Cardiac fibroblast (primary cell): Measurements from ENCODE around the gene VEGFA.

Experiments
- DNase-seq, 2 donors: peaks; one replicate each; pipeline versions ENCODE4 v3.0.0 to v3.0.0-alpha.2; 2010; ENCODE audit warnings: low read depth in 2 of 2
- H3K4me3 ChIP-seq, 2 donors: replicated peaks in 1 of 2; 1 replicate in 1 of 2; 2 replicates in 1 of 2; pipeline ENCODE4 v1.5.1; 2011; ENCODE audit warnings: low read depth in 2 of 2, low read length in 2 of 2, mild to moderate bottlenecking in 2 of 2, moderate library complexity in 1 of 2
- TF ChIP-seq, protein P1 (sequence below): IDR thresholded peaks from one replicate; pipeline ENCODE4 v1.5.1; 2011; ENCODE audit warnings: low read depth, mild to moderate bottlenecking, low read length, inconsistent platforms

Gene VEGFA

DNA sequence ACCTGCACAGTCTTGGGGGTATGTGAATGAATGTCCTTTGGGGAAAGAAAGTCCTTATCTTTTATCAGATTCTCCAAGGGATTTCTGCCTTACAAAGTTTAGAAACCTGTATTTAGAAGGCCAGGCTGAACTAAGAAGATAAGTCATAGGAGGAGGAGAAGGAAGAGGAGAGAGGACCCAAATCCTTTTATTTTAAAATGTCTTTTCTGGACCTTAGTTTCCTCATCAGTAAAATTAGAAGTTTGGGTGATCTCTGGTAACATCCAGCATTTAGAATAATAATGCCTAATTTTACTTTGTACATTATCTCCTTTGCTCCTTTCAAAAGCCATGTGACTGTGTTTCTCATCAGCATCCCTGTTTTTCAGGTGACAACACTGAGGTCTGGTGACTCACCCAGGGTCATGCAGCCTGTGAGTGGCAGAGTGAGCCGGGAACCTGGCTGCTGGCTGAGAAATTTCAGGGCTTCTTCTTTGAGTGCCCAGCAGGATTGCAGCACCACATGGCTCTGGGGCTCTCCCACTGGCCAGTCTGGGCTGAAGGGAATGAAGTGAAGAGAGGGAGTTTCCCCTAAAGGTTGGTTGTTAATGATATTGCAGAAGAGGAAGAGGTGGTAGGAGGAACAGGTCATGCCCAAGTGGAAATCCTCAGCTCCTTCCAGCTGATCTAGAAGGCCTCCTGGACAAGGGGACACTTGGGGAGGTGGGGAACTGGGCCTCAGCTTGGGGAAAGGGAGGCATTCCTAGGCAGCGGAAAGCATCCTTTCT, 34.0 kb downstream of the VEGFA start:
- TF ChIP-seq, protein P1, sequence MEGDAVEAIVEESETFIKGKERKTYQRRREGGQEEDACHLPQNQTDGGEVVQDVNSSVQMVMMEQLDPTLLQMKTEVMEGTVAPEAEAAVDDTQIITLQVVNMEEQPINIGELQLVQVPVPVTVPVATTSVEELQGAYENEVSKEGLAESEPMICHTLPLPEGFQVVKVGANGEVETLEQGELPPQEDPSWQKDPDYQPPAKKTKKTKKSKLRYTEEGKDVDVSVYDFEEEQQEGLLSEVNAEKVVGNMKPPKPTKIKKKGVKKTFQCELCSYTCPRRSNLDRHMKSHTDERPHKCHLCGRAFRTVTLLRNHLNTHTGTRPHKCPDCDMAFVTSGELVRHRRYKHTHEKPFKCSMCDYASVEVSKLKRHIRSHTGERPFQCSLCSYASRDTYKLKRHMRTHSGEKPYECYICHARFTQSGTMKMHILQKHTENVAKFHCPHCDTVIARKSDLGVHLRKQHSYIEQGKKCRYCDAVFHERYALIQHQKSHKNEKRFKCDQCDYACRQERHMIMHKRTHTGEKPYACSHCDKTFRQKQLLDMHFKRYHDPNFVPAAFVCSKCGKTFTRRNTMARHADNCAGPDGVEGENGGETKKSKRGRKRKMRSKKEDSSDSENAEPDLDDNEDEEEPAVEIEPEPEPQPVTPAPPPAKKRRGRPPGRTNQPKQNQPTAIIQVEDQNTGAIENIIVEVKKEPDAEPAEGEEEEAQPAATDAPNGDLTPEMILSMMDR: no peak
- DNase-seq: peak; percentile 26 to 31
- H3K4me3 ChIP-seq: no peak overlapping the region

DNA sequence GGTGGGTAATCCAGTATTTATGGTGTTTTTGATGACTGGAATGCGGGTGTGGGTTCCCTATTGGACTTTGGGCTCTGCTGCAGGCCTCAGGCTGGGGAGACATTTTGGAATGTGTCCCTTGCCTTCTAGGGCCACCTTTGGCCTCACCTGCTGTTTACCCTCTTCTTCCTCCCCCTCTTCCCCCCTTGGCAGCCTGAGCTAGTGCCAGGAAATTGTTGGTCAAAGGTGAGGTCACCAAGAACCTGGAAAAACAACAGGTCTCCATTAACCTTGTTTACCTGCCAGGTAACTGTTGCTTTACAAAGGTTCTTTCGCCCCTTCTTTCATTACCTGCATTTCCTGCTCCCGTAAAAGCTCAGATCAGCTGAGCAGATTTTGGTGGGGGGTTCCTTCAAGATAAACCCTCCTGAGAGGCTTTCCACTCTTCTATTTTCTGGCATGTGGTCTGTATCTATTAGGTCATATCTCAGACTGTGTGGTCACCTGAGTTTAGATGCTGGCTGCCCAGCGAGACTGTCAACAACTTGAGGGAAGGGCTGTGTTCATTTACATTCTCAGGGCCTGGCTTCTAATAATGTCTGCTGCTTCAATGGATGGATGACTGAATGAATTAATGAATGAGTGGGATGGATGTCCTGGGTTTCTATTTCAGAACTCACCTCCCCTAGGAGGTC, 34.7 kb downstream of the VEGFA start:
- no peak overlapping the region for H3K4me3 ChIP-seq
- no peak for DNase-seq
- TF ChIP-seq, protein P1: no peak

DNA sequence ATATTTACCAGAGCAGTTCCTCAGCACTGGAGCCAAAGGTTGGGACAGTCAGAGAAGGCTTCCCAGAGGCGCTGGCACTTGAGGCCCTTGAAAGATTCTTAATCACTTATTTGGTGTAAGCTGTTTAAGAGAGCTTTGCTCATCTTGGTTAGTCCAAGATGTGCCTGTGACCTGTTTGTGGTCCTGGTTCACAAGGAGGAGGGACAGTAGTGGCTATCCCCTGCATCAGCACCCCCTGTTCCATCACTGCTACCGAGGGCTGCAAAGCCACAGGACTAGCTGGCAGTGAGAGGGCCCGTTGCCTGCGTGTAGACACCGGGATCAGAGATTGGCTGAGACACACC, 35.7 kb downstream of the VEGFA start:
- DNase-seq: no peak
- no peak overlapping the region for H3K4me3 ChIP-seq
- TF ChIP-seq, protein P1: no peak

DNA sequence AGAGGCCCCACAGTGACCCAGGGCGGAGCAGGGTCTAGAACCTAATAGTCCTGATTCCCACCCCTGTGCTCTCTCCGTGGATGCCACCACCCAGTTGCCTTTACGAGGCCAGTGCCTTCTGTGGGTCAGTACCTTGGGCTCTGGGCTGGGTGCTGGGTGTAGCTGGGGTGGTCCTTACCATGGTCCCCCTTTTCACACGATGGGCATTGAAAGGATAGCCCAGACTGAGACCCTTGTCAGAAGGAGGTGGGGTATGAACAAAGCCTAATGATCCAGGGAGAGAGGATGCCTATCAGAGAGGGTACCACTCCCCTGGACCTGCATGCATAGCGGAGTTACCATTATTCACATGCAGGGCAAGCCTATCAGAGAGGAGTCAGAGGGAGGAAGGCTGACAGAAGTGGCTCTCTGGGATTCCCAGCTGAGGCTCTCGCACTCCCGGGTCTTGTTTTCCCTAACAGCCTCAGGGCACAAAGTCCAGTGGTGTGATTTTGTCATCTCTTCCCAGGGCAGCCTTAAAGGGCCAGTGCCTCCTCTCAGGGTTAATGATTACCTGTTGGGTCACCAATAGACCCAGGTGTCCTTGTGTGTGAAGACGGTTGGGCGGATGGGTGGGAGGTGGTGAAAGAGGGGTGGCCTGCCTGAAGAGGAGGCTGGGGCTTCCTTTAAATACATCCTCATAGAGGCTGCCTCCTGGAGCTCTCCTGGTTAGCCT, 36.2 kb downstream of the VEGFA start:
- TF ChIP-seq, protein P1: no peak
- no peak for DNase-seq
- no peak overlapping the region for H3K4me3 ChIP-seq

DNA sequence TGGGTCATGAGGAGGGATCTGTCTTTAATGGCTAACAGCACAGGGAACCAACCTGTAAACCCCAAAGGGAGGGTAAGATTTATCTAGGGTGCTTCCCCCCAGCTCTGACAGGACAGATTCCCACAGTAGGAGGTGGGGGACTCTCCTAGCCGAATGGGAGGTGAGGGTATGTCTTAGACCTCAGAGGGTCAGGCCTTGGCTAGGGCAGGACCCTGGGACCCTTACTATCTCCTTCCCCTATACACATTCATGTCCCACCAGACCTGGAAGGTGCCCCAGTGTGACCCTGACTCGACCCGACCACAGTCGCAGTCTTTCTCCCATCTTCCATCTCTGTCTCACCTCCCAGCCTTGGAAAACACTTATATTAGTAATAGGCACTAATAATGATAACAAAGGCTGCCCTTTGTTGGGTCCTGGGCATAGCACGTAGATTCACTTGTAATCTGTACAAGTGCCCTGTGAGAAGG, 36.8 kb downstream of the VEGFA start:
- H3K4me3 ChIP-seq: no peak overlapping the region
- no peak for DNase-seq
- TF ChIP-seq, protein P1: no peak

DNA sequence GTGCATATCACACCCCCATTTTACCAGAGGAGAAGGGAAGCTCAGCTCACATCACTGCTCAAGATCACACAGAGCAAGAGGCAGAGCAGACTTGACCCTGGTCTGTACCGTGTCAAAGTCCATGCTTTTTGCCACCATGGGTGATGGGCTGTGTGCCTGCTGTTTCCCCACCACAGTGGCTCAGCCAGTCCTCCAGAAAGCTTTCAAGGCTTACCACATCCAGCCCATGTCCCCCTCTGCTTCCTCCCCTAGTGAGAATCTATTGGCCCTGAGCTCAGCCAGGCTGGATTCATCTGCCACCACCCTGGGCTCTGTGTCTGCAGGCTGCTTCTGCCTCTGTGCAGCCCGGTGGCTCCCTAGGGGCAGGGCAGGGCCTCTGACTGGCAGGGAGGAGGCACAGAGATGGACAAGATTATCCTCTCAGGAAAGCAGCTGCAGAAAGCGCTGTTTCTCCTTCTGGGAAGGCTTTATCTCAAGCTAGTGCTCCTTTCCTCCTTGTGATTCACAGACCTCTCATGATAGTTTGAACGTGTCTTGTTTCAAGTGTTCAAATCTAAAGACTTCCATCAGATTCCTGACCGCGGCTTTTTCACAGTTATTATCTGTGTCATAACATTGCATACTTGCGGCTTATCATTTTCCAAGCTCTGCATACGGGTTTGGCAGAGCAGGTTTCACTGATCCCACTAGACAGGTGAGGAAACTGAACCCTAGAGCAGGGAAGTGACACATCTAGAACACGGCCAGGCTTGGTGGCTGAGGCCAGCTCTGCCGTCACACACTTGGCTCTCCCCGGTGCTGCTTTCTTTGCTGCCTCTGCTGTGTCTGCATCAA, 37.4 kb downstream of the VEGFA start:
- no peak overlapping the region for H3K4me3 ChIP-seq
- DNase-seq: peak in 1 of 2 donors; percentile 46
- TF ChIP-seq, protein P1: no peak
